ENCODE measurements around the gene TUBB6.
A peak's percentile ranks its signal among the peaks of the same experiment; 100 is the strongest.

Gene TUBB6

GRCh38 chr18:12307701-12308385 is at the start of gene TUBB6:
TUBB6 (plus strand) TSS chr18:12308241; CDS start chr18:12308293, 52 bp downstream.
- no peak for DNase-seq (ENCODE audit: low spot score)

GRCh38 chr18:12258719-12259705 is 49.0 kb upstream of the TUBB6 start:
- no peak for DNase-seq (ENCODE audit: low spot score)

GRCh38 chr18:12262748-12263147 is 45.3 kb upstream of the TUBB6 start:
- DNase-seq (ENCODE audit: low spot score), result no peak

- no peak for DNase-seq (ENCODE audit: low spot score)
Measured at GRCh38 chr18:12264864-12265263, 43.2 kb upstream of the TUBB6 start.

GRCh38 chr18:12271376-12272235 is 36.4 kb upstream of the TUBB6 start:
- peak; percentile 73 for DNase-seq (ENCODE audit: low spot score)

DNA sequence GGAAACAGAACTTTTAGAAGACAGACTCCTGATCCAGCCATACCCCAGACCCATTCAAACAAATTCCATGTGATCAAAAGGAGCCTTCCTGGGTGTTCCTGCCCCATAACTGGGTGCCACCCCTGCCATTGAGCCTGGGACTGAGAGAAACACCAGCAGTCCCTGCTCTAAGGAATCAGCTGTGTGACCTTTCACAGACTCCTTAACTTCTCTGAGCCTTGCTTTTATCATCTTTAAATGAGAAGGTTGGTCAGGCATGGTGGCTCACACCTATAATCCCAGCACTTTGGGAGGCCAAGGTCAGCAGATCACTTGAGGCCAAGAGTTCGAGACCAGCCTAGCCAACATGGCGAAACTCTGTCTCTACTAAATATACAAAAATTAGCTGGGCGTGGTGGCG is 33.2 kb upstream of the TUBB6 start:
- no peak for DNase-seq (ENCODE audit: low spot score)

DNA sequence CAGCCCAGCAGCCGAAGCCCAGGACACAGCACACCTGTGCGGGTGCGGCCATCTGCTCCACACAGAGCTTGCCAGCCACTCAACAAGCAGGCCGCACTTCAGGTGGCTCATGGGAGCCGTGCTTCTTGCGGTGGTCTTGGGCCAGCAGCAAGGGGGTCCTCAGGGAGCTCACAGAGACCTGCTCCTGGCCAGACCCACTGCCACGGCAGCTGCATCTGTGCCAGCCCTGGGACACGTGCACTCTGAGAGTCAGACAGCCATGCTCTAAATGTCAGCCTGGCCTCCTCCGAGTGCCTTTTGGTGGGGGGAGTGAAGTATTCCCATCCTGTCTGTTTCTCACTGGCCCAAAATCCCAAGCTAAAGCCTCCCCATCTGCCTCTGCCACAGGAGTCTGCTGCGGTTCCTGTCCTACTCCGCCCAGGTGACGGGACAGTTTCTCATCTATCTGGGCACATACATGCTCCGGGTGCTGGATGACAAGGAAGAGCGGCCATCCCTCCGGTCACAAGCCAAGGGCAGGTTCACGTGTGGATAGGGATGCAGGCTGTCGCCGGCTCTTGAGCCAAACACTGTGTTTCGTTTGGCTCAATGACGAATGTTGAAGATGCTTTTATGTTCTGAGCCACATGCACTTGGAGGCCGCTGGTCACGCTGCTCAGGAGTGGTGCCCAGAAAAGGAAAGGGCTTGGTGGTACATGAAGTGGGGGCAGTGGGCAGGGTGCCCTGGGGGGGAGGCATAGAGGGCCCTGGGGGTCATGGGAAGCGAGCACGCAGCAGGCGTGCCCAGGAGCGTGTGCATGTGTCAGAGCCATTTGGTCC is 31.1 kb upstream of the TUBB6 start:
- DNase-seq (ENCODE audit: low spot score), result no peak

- no peak for DNase-seq (ENCODE audit: low spot score)
Measured at GRCh38 chr18:12278215-12278671, 29.8 kb upstream of the TUBB6 start.

GRCh38 chr18:12278741-12279682 is 29.0 kb upstream of the TUBB6 start:
- DNase-seq (ENCODE audit: low spot score), result peak; percentile 71

- DNase-seq (ENCODE audit: low spot score), result no peak
Measured at GRCh38 chr18:12279781-12280531, 28.1 kb upstream of the TUBB6 start.

DNA sequence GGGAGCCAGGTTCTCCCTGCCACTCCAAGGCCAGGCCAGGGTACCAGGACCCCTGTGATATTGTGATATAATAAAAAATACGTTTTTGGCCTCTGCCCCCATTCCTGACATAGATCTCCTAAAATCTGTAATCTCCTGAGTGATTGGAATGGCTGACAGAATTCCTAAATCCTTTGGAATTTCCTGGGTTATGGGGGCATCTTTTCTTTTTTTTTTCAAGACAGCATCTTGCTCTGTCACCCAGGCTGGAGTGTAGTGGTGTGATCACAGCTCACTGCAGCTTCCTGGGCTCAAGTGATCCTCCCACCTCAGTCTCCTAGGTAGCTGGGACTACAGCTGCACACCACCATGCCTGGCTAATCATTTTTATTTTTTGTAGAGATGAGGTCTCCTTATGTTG is 26.2 kb upstream of the TUBB6 start:
- no peak for DNase-seq (ENCODE audit: low spot score)

DNA sequence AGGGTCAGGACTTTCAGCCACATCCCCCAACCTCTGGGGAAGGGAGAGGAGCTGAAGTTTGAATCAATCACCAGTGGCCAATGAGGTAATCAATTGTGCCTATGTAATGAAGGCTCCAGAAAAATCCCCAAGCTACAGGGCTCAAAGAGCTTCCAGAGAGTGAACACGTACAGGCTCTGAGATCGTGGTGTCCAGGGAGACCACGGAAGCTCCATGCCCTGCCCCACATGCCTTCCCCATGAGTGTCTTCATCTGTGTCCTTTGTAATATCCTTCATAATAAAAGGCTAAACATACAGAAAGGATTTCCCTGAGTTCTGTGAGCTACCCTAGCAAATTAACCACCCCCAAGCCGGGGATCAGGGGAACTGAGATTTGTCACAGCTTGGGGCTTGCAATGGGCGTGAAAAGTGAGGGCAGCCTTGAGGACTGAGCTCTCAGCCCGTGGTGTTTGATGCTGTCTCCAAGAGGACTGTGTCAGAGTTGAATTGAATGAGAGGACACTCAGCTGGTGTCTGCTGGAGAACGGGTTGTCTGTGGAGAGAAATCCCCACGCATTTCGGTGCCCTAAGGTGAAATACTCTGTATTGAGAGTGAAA is 25.5 kb upstream of the TUBB6 start:
- DNase-seq (ENCODE audit: low spot score), result no peak

DNA sequence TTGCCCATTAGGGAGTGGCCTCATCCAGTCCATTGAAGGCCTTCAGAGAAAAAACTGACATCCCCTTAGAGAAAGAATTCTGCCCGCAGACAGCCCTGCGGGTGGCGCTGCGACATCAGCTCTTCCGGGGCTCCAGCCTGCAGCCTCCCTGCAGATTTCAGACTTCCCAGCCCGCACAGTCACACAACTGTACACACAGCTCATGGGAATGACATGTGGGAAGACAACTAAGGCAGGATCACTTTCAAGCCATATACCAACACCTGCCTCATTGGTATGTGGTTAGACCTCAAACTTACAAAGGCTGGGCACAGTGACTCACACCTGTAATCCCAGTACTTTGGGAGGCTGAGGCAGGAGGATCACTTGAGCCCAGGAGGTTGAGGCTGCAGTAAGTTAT is 24.8 kb upstream of the TUBB6 start:
- DNase-seq (ENCODE audit: low spot score), result no peak

DNA sequence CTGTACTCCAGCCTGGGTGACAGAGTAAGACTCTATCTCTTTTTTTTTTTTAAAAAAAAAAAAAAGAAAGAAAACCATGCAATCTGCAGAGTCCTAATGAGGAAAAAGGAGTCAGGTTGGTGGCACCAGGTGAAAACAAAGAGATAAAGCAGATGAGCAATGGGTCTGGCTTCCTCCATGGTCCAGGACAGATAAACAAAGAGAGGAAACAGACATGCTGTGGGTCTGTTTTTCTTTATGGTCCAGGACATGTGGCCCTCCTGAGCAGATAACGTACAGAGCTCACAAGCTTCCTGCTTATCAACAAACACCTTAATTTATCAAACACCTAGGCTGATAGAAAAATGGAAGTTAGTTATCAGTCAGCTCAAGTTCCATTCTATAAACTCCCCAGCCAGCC is 24.4 kb upstream of the TUBB6 start:
- no peak for DNase-seq (ENCODE audit: low spot score)

GRCh38 chr18:12287131-12287681 is 20.8 kb upstream of the TUBB6 start:
- no peak for DNase-seq (ENCODE audit: low spot score)

- no peak for DNase-seq (ENCODE audit: low spot score)
Measured at GRCh38 chr18:12287684-12288402, 20.2 kb upstream of the TUBB6 start.

DNA sequence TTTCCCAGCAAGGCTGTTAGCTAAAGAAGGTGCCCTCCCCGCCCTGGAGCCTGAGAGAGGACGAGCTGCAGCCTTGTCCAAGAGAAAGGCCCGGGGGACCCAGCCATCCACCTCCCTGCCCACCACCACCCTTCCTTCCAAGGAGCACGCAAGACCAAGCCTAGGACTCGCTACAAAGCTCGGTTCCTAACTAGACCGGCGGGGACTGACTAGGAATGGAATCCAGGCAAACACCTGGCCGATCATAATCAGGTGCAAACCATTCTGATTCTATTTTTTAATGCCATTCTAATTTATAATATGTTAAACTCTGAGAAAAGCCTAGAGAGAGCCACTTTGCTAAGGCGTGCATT is 19.7 kb upstream of the TUBB6 start:
- DNase-seq (ENCODE audit: low spot score), result no peak

DNA sequence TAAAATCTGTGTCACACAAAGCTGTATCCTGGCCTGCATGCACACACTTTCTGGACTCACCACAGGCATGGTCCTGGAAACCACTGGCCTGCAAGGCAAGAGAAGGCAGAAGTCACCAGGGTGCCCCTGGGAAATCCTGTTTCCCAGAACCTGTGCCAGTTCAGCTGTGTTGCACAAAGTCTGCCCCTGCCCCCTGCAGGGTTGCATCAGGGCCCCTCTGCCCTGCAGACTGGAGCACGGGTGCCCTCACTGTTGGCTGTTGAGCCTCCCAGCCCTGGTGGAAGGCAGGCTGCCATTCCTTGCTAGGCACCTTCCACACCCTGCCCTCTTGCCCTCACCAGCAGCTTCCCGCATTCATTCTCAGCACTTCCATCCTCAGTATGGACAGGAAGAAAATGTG is 18.0 kb upstream of the TUBB6 start:
- no peak for DNase-seq (ENCODE audit: low spot score)

Data from Ammon's horn (tissue), 1 donor.